IMR-90 (cell line): ENCODE measurements around the gene SPTSSA. TPM values are rescaled to one million over a fixed set of nuclear protein-coding genes. Genes with fewer than 3 reads are reported as not detected.

ENCODE experiments used
- ATAC-seq: fragments of 200-7000 bp; cut with Tn5 transposase; 2 replicates; pipeline ENCODE4 v1.9.1; 2020; ENCODE audit warnings: low read depth, mild to moderate bottlenecking, moderate library complexity
- BruUV-seq: library from RNA; stranded (reverse); fragments of 400-500 nt; replicated peaks from 2 replicates; lab custom pipeline; 2021; lab: Mats Ljungman, UMichigan
- CTCF ChIA-PET: fragments of 300-600 bp; formaldehyde crosslinking; extraction: SDS; loops from one replicate; lab custom pipeline; 2021; ENCODE audit warnings: antibody characterized with exemption; lab: Yijun Ruan, JAX
- POLR2A ChIA-PET: fragments of 300-600 bp; sonication (Branson Sonifier 250); formaldehyde crosslinking; loops from one replicate; lab custom pipeline; 2022; ENCODE audit warnings: antibody characterized with exemption; ENCODE audit not compliant: unreplicated experiment; lab: Charles Lee
- DNase-seq: peaks from one replicate; pipeline ENCODE4 v3.0.0; 2013
- H2AFZ ChIP-seq: replicated peaks from 2 replicates; pipeline ENCODE3; 2013; ENCODE audit warnings: low read length, mild to moderate bottlenecking; ENCODE audit not compliant: poor library complexity
- H2AK5ac ChIP-seq: 2 replicates; pipeline ENCODE4 v1.6.1; 2013; ENCODE audit warnings: low read depth, low read length, inconsistent platforms
- H2AK9ac ChIP-seq: replicated peaks from 2 replicates; pipeline ENCODE3; 2013; ENCODE audit warnings: mild to moderate bottlenecking, low read depth, low read length, moderate library complexity; ENCODE audit not compliant: poor library complexity
- H2BK120ac ChIP-seq: 2 replicates; pipeline ENCODE4 v1.6.1; 2013; ENCODE audit warnings: low read depth, low read length, inconsistent platforms
- H2BK15ac ChIP-seq: 3 replicates; pipeline ENCODE4 v1.6.1; 2013; ENCODE audit warnings: low read depth, low read length, inconsistent platforms
- H2BK20ac ChIP-seq: 2 replicates; pipeline ENCODE4 v1.6.1; 2013; ENCODE audit warnings: low read depth, mild to moderate bottlenecking, inconsistent platforms, low read length, moderate library complexity
- H2BK5ac ChIP-seq: 2 replicates; pipeline ENCODE4 v1.6.1; 2013; ENCODE audit warnings: mild to moderate bottlenecking, low read depth, low read length, inconsistent platforms; ENCODE audit not compliant: poor library complexity, severe bottlenecking
- H3K14ac ChIP-seq: replicated peaks from 2 replicates; pipeline ENCODE4 v1.6.1; 2013; ENCODE audit warnings: low read depth, low read length, inconsistent platforms
- H3K18ac ChIP-seq: 2 replicates; pipeline ENCODE4 v1.6.1; 2013; ENCODE audit warnings: low read depth, low read length, control low read depth
- H3K23ac ChIP-seq: 2 replicates; pipeline ENCODE4 v1.6.1; 2013; ENCODE audit warnings: low read depth, low read length, inconsistent platforms
- H3K27ac ChIP-seq: 2 replicates; pipeline ENCODE4 v1.5.1; 2013; ENCODE audit warnings: mild to moderate bottlenecking, control low read depth, low read length; ENCODE audit not compliant: insufficient read depth
- H3K27me3 ChIP-seq: 2 replicates; pipeline ENCODE4 v1.6.1; 2013; ENCODE audit warnings: low read length; ENCODE audit not compliant: control insufficient read depth, insufficient read depth
- H3K36me3 ChIP-seq: 2 replicates; pipeline ENCODE4 v1.6.1; 2013; ENCODE audit warnings: low read length, mixed read lengths; ENCODE audit not compliant: control insufficient read depth, insufficient read depth
- H3K4ac ChIP-seq: 2 replicates; pipeline ENCODE4 v1.6.1; 2013; ENCODE audit warnings: low read depth, low read length, inconsistent platforms
- H3K4me1 ChIP-seq: 2 replicates; pipeline ENCODE4 v1.6.1; 2013; ENCODE audit warnings: low read length, mixed read lengths; ENCODE audit not compliant: control insufficient read depth, insufficient read depth
- H3K4me2 ChIP-seq: 2 replicates; pipeline ENCODE4 v1.6.1; 2013; ENCODE audit warnings: low read depth, mild to moderate bottlenecking, control low read depth, low read length, moderate library complexity
- H3K4me3 ChIP-seq: 2 replicates; pipeline ENCODE4 v1.5.1; 2013; ENCODE audit warnings: low read depth, mild to moderate bottlenecking, control low read depth, low read length, moderate library complexity; ENCODE audit not compliant: insufficient read depth
- H3K56ac ChIP-seq: 2 replicates; pipeline ENCODE4 v1.6.1; 2013; ENCODE audit warnings: low read length, inconsistent platforms; ENCODE audit not compliant: insufficient read depth; ENCODE audit errors: extremely low read depth
- H3K79me1 ChIP-seq, 2 experiments: 2 replicates each; pipeline ENCODE4 v1.6.1; 2013; ENCODE audit warnings: low read length in 2 of 2, inconsistent platforms in 1 of 2, low read depth in 1 of 2
- H3K9ac ChIP-seq: 2 replicates; pipeline ENCODE4 v1.6.1; 2013; ENCODE audit warnings: low read depth, low read length, control low read depth
- H3K9me1 ChIP-seq: 2 replicates; pipeline ENCODE4 v1.6.1; 2013; ENCODE audit warnings: low read length, inconsistent platforms; ENCODE audit not compliant: insufficient read depth
- H3K9me3 ChIP-seq: 2 replicates; pipeline ENCODE4 v1.6.1; 2013; ENCODE audit warnings: low read length; ENCODE audit not compliant: control insufficient read depth, insufficient read depth
- H4K20me1 ChIP-seq: 2 replicates; pipeline ENCODE4 v1.6.1; 2013; ENCODE audit warnings: low read length, inconsistent platforms; ENCODE audit not compliant: insufficient read depth
- H4K5ac ChIP-seq: 2 replicates; pipeline ENCODE4 v1.6.1; 2013; ENCODE audit warnings: mild to moderate bottlenecking, low read depth, low read length, control low read depth
- H4K8ac ChIP-seq, 2 experiments: 2 replicates each; pipeline ENCODE4 v1.6.1; 2013; ENCODE audit warnings: low read depth in 2 of 2, low read length in 2 of 2, control low read depth in 1 of 2, inconsistent platforms in 1 of 2
- H4K91ac ChIP-seq: 2 replicates; pipeline ENCODE4 v1.6.1; 2013; ENCODE audit warnings: low read depth, low read length, inconsistent platforms; ENCODE audit not compliant: insufficient read depth
- CHD1 ChIP-seq: IDR thresholded peaks from 2 replicates; pipeline ENCODE4 v1.6.1; 2012; ENCODE audit warnings: low read depth, low read length, improper control_type of control experiment
- MAZ ChIP-seq: IDR thresholded peaks from 2 replicates; pipeline ENCODE4 v1.6.1; 2012; ENCODE audit warnings: low read depth, mild to moderate bottlenecking, low read length, improper control_type of control experiment, moderate library complexity, borderline replicate concordance
- NFE2L2 ChIP-seq: fragments of 150-350 bp; IDR thresholded peaks from 2 replicates; pipeline ENCODE4 v1.6.1; 2016; ENCODE audit warnings: low read depth, mild to moderate bottlenecking, low read length
- POLR2A ChIP-seq: IDR thresholded peaks from 2 replicates; pipeline ENCODE4 v1.6.1; 2012; ENCODE audit warnings: mild to moderate bottlenecking, low read depth, low read length
- RAD21 ChIP-seq: IDR thresholded peaks from 2 replicates; pipeline ENCODE4 v1.6.1; 2012; ENCODE audit warnings: low read length, improper control_type of control experiment
- RCOR1 ChIP-seq: IDR thresholded peaks from 2 replicates; pipeline ENCODE4 v1.6.1; 2012; ENCODE audit warnings: mild to moderate bottlenecking, low read length, improper control_type of control experiment; ENCODE audit not compliant: insufficient replicate concordance
- USF2 ChIP-seq: fragments of 150-350 bp; IDR thresholded peaks from 2 replicates; pipeline ENCODE4 v1.6.1; 2017; ENCODE audit warnings: mild to moderate bottlenecking, antibody characterized with exemption, low read length, low read depth
- WGBS, 2 experiments: methylation state at CpG; one replicate each; pipeline versions ENCODE4 v1.1.5 to v1.1.7; 2013; ENCODE audit warnings: missing lambda C conversion rate in 2 of 2; ENCODE audit not compliant: insufficient read length in 1 of 2; ENCODE audit errors: extremely low coverage in 2 of 2; 5-methylcytosine and 5-hydroxymethylcytosine counted together
- dilution Hi-C: fragments of 300-500 bp; cut with HindIII; formaldehyde crosslinking; loops from one replicate; pipeline ENCODE4 v1.14.3; 2018; ENCODE audit warnings: low sequenced_read_pairs; ENCODE audit not compliant: unreplicated experiment
- in situ Hi-C: fragments of 300-500 bp; cut with MboI; formaldehyde crosslinking; loops from 3 replicates; pipeline ENCODE4 v1.14.3; 2019; ENCODE audit warnings: low sequenced_read_pairs, inconsistent platforms, mixed read lengths
- intact Hi-C: fragments of 100-400 bp; cut with micrococcal nuclease; formaldehyde crosslinking; loops from 2 replicates; pipeline ENCODE4 v1.10.0; 2022
- polyA plus RNA-seq, 3 experiments: library from polyadenylated mRNA; depleted of rRNA; stranded (reverse); fragments of >200 nt; gene quantifications; 2 replicates each; pipeline ENCODE4 v1.2.3, GENCODE V29; 2012; ENCODE audit warnings: low replicate concordance in 1 of 3
- total RNA-seq: library from RNA; depleted of rRNA; stranded (reverse); fragments of >200 nt; gene quantifications from 2 replicates; pipeline ENCODE4 v1.2.3, GENCODE V29; 2012

The SPTSSA gene
- total and polyA plus RNA-seq, 2 of the 4 experiments (the other 2 are of a cell fraction) = 10.8 to 26.2 TPM

- H3K56ac ChIP-seq = no peak overlapping the region
- no peak overlapping the region for H2BK120ac ChIP-seq
- dilution Hi-C loops = no loop called here
- H3K23ac ChIP-seq = peak overlapping the region; percentile 25; the same call in 1 of the 2 replicates
- no peak overlapping the region for H2AFZ ChIP-seq
- ATAC-seq = no peak
- peak; percentile 77 for DNase-seq
- POLR2A ChIA-PET = no interaction called here
- no peak overlapping the region; the same call in 1 of the 2 replicates for H3K18ac ChIP-seq
- H3K4me3 ChIP-seq = peak overlapping the region; percentile 82
- no peak overlapping the region for H3K4ac ChIP-seq
- H3K9ac ChIP-seq = no peak overlapping the region
- H3K9me3 ChIP-seq = no peaks in the 10 kb centered on the region
- H2AK9ac ChIP-seq = no peak overlapping the region
- H2BK20ac ChIP-seq = no peak overlapping the region
- BruUV-seq = no TSS peak
- H3K79me1 ChIP-seq = peaks cover 0 to 22% of the 10 kb centered on the region in 2 experiments; a peak in 3 of 4 replicates
- CTCF ChIA-PET = no interaction called here
- no peak overlapping the region for H3K27ac ChIP-seq
- intact Hi-C loops = loop anchor here (1.0 to 5.0 kb wide), 3 partner anchors 9 to 130 kb away; partner anchors contain the start of gene EAPP
- H3K4me2 ChIP-seq = peak overlapping the region; percentile 70
- TF ChIP-seq CHD1 (no peak), POLR2A (no peak), USF2 (no peak), RAD21 (no peak), NFE2L2 (no peak), RCOR1 (no peak), MAZ (no peak)
- H2BK5ac ChIP-seq = peak overlapping the region; percentile 80
- no peak overlapping the region for H3K14ac ChIP-seq
- H4K91ac ChIP-seq = no peak overlapping the region
- H2AK5ac ChIP-seq = no peak overlapping the region
- in situ Hi-C loops = loop anchor here (5.0 kb wide), 1 partner anchor 36 kb away; no protein-coding TSS in a partner anchor
- H3K4me1 ChIP-seq = peaks cover 6% of the 10 kb centered on the region
- H3K27me3 ChIP-seq = no peaks in the 10 kb centered on the region
- H2BK15ac ChIP-seq = no peak overlapping the region
- no peak overlapping the region for H4K5ac ChIP-seq
- H3K9me1 ChIP-seq = peaks cover 6% of the 10 kb centered on the region
- peaks cover 24% of the 10 kb centered on the region; the same call in 1 of the 2 replicates for H4K20me1 ChIP-seq
- no peak overlapping the region for H4K8ac ChIP-seq
- H3K36me3 ChIP-seq = peaks cover 1% of the 10 kb centered on the region; the same call in 1 of the 2 replicates
- no CpG with 5 or more reads among the region's 2 CpGs for WGBS, 2 experiments
Observed at GRCh38 chr14:34460841-34461240, 1.2 kb downstream of the SPTSSA start.
